ENCODE results near the gene JHY.

JHY gene

GRCh38 chr11:122923302-122923701 is 40.7 kb downstream of the JHY start:
- H3K4me3 ChIP-seq = no peak overlapping the region
- no peak overlapping the region for H3K27ac ChIP-seq

- H3K4me3 ChIP-seq = no peak overlapping the region
- H3K27ac ChIP-seq = no peak overlapping the region
Measured at GRCh38 chr11:122931510-122931909, 49.0 kb downstream of the JHY start.

- H3K4me3 ChIP-seq = no peak overlapping the region
- no peak overlapping the region for H3K27ac ChIP-seq
Measured at GRCh38 chr11:122933416-122933815, 50.9 kb downstream of the JHY start.

GRCh38 chr11:122937983-122938382 is 55.4 kb downstream of the JHY start:
- Histone ChIP-seq H3K27ac (no peak overlapping the region), H3K4me3 (no peak overlapping the region)

GRCh38 chr11:122938557-122938956 is 56.0 kb downstream of the JHY start:
- Histone ChIP-seq H3K27ac (no peak overlapping the region), H3K4me3 (no peak overlapping the region)

- H3K27ac ChIP-seq = no peak overlapping the region
- no peak overlapping the region for H3K4me3 ChIP-seq
Measured at GRCh38 chr11:122951211-122951610, 68.7 kb downstream of the JHY start.

- Histone ChIP-seq H3K27ac (no peak overlapping the region), H3K4me3 (no peak overlapping the region)
Measured at GRCh38 chr11:122954455-122954854, 71.9 kb downstream of the JHY start.

- Histone ChIP-seq H3K4me3 (no peak overlapping the region), H3K27ac (no peak overlapping the region)
Measured at GRCh38 chr11:122963961-122964360, 81.4 kb downstream of the JHY start.

- Histone ChIP-seq H3K4me3 (no peak overlapping the region), H3K27ac (no peak overlapping the region)
Measured at GRCh38 chr11:122976061-122976733, 93.6 kb downstream of the JHY start.

- Histone ChIP-seq H3K4me3 (no peak overlapping the region), H3K27ac (no peak overlapping the region)
Measured at GRCh38 chr11:122976734-122977469, 94.3 kb downstream of the JHY start.

- H3K27ac ChIP-seq = no peak overlapping the region
- no peak overlapping the region for H3K4me3 ChIP-seq
Measured at GRCh38 chr11:122977470-122978298, 95.1 kb downstream of the JHY start.

GRCh38 chr11:122978299-122978620 is 95.7 kb downstream of the JHY start:
- no peak overlapping the region for H3K4me3 ChIP-seq
- no peak overlapping the region for H3K27ac ChIP-seq

GRCh38 chr11:122979103-122979814 is 96.7 kb downstream of the JHY start:
- H3K27ac ChIP-seq = no peak overlapping the region
- H3K4me3 ChIP-seq = no peak overlapping the region

GRCh38 chr11:122979815-122980595 is 97.4 kb downstream of the JHY start:
- no peak overlapping the region for H3K27ac ChIP-seq
- no peak overlapping the region for H3K4me3 ChIP-seq

- Histone ChIP-seq H3K4me3 (no peak within 1 kb of the TSS), H3K27ac (no peak within 1 kb of the TSS)
Measured at GRCh38 chr11:122981388-122982264, 99.1 kb downstream of the JHY start, which contains the start of gene BSX. BSX (minus strand) TSS chr11:122981834; CDS start chr11:122981671, 163 bp downstream.

GRCh38 chr11:122983438-122984185 is 101.1 kb downstream of the JHY start:
- Histone ChIP-seq H3K4me3 (peak overlapping the region; percentile 33 to 50 (median 41)), H3K27ac (no peak overlapping the region)

- no peak overlapping the region for H3K27ac ChIP-seq
- H3K4me3 ChIP-seq = peak overlapping the region; percentile 33 to 50 (median 41)
Measured at GRCh38 chr11:122984186-122985011, 101.8 kb downstream of the JHY start.
